HG02970 (cell line): Measurements from ENCODE around the gene MAGI1.
"Not testable (repeated sequence)": the region's sequence is repeated elsewhere in the genome, so short reads cannot be mapped to it uniquely, and the experiment has no call there.

Source experiments
- ATAC-seq: cut with Tn5 transposase; IDR thresholded peaks from one replicate; pipeline ENCODE4 v1.9.1; 2021; ENCODE audit warnings: mild to moderate bottlenecking, moderate library complexity, moderate number of reproducible peaks; ENCODE audit not compliant: unreplicated experiment, low FRiP score

Gene MAGI1

DNA sequence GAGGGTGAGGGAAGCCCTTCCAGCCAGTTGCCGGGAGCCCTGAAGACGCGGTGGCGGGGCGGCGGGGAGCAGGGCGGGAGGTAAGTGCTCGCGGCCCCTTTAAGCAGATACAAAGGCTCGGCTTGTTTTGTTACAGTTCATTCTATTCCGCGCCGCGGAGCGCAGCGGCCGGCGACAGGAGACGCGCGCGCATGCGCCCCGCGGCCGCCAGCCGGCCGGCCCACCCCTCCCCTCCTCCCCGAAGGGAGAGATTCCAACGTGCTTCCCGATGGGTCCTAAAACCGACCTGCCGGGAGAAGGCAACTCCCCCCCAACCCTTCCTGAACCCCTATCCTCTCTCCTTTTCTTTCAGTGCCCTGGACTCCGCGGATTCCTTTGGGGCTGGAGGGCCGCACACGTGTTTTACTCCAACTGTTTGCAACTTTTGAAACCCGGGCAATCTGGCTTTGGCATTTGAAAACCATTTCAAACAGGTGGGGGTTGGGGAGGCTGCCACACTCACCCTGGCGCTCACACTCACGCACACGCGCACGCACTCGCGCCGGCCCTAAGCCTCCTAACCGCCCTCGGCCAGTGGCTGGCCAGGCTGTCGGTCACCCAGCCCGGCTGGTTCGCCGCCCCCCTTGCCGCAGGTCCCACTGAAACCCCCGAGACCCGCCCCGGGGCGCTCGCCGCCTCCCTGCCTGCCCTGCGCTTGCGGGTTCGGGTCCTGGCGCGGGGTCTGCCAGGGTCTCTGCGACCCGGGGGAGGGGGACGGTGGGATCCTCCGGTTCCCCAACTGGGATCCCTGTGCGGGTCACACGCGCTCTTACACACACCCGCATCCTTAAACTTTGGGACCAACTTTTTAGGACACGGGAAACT lies at the start of gene MAGI1:
TSS of gene MAGI1 (minus strand) at position 193 of the 864 bp plus-strand sequence. CDS start 610 bp downstream, outside the sequence.
- ATAC-seq: peak; percentile 57

DNA sequence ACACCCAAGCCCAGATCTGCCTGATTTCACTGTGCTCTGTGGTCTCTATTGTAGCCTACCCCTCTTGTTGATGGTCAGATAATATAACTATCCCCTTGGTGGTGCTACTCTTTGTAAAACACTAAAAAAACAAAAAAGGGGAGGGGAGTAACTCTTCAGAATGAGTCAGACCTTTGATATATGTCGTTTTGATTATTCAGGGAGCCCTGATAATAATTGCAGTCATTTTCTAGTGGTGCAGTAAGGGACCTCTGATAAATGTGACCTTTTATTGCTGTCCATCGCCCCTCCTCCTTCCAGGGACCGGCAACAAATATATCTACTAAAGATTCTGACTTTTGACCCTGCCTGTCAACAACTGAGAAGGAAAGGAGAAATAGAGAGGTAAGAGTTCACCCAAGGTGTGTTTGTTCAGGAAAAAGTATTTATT lies 45.1 kb upstream of the MAGI1 start:
- ATAC-seq: no peak

DNA sequence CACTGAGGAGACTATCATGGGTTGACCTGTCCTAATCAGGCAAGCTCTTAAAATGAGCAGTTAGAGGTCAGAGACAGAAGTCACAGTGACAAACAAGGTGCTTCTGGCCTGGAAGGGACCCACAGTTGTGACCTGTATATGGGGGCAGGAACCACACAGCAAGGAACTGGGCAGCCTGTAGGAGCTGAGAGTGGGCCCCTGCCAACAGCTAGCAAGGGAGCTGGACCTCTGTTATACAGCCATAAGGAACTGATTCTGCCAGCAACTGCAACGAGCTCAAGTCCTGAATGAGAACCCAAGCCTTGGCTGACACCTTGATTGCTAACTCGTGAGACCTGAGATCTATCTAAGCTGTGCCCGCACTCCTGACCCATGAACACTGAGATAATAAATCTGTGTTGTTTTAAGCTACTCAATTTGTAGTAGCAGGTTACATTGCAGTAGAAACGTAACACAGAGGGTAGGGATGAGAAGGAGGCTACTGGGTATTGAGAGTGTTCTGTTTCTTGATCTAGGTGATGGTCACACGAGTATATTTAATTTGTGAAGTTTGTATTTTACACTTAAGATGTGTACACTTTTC lies 44.5 kb upstream of the MAGI1 start:
- no peak for ATAC-seq

DNA sequence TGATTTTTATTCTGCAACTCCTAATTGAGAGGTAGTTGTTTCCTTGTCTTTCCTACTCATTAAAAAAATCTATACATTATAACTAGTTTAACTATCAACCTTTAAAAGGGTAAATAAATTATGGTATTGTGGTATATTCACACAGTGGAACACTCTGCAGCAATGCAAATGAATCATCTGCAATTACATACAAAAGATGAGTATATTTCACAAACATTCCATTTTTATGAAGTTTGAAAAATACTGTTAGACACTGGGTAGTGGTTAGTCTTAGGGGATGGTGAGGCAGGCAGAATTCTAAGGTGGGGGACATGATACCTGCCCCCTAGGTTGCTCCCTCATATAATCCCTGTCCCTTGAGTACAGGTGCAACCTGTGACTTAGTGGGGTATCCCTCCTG lies 44.0 kb upstream of the MAGI1 start:
- ATAC-seq: no peak

DNA sequence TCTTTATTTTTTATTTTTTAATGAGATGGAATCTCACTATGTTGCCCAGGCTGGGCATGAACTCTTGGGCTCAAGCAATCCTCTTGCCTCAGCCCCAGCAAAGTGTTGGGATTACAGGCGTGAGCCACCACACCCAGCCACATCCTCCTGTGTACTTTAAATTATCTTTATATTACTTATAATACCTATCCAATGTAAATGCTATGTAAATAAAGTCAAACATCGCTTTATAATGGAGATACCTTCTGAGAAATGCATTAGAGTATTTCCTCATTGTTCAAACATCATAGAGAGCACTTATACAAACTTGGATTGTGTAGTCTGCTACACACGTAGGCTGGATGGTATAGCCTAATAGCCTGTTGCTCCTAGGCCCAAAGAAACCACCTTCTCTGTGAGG lies 41.4 kb upstream of the MAGI1 start:
- ATAC-seq: no peak

DNA sequence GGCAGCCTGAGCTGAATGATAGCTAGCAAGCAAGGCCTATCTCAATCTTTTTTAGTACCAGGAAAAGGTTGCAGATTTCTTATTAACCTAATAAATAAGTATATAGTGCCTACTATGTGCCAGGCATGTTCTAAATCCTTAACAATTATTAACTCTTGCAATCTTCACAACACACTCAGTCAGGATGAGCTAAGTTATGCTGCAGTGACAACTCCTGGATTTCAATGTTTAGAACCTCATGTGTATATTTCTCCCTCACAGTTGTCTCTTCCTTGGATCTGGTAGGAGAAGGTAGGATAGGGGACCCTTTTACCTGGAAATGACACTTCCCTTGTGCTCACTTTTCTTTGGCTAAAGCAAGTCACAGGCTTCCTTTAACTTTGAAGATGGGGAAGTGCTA lies 39.3 kb upstream of the MAGI1 start:
- no peak for ATAC-seq

DNA sequence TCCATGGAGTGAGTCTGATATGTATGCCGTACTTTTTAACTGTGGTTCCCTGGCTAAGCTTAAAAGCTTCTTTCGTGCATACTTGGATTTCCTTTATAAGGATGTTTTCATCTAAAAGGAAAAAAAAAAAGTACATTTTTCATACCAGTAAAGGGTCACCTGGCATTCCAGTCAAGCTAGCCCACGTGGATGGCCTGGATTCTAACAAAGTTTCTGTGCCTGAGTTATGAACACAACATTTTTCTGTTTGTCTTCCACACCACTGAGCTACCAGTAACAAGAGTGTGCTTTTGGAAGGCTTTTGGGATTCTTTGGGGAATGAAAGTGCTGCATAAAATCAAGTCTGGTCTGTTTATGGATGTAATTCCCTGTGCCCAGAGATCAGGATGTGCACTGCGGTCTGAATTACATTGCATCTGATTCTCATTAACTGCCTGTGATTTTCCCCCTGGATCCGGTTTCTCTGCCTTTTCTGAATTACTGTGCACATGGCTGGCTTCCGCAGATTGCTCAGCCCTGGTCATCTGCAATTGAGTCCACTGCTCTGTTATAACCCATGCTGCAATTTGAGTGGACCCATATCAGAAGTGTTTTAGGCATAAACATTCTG lies 38.2 kb upstream of the MAGI1 start:
- no peak for ATAC-seq

DNA sequence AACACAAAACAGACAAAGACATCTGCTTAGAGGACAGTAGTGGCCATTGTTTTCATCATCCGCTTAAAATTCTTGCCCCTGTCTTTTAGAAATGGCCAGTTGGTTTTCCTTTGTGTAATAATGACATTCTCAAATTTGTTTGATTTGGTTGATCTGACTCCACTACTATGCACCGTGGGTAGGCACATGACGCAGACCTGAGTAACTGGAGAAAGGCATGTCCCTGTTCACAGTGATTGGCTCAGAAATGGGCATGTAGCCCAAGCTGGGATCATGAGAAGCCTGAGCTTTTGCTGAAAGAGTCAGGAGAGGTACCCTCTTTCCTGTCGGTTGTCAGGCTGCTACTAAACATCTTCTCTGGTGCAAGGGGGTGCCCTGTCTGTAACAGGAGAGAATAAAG lies 36.6 kb upstream of the MAGI1 start:
- no peak for ATAC-seq

DNA sequence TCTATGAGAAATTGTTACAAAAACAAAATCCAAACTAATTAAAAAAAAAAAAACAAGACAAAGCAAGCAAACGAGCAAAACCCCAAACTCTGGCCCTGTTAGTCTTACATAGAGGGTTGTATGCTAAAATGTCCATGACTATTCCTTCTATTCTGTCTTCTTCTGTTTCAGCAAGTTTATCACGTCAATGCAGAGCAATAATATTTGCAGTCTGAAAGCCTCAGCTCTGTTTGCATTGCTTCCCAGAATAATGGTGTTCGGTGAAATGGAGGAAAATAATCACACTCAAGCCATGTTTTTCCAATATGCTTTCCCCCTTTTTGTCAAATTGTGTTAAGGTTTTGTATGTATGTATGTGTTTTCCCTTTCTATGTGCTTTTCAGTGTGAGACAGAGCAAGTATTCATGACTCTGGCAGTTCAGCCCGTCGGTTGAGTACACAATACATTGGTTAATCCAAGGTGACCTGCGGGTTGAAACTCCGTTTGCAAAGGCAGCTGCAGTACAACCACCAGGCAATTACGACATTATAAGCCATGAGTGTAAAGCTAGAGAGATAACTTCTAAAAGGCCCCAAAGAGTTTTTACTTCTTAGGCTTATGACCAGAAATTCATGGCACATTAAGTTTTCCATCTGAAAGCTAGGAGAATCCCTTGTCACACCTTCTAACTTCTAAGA lies 34.9 kb upstream of the MAGI1 start:
- ATAC-seq: no peak

DNA sequence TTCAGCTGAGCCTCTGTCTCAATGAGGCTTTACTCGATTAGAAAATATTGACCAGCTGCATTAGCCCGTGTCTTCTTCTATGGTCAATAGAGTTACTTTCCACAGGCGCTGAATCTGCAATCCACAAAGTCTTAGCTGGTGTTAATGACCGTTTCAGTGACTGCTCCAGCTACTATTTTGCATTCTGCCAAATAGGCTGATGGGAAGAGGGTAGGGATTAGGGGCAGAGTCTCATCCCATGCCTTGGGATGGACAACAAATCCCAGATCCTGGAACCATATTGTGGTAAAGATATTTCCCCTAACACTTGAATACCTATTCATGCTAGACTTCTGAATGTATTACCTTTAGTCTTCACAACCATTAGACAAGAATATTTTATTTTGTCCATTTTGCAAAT lies 29.5 kb upstream of the MAGI1 start:
- ATAC-seq: no peak

DNA sequence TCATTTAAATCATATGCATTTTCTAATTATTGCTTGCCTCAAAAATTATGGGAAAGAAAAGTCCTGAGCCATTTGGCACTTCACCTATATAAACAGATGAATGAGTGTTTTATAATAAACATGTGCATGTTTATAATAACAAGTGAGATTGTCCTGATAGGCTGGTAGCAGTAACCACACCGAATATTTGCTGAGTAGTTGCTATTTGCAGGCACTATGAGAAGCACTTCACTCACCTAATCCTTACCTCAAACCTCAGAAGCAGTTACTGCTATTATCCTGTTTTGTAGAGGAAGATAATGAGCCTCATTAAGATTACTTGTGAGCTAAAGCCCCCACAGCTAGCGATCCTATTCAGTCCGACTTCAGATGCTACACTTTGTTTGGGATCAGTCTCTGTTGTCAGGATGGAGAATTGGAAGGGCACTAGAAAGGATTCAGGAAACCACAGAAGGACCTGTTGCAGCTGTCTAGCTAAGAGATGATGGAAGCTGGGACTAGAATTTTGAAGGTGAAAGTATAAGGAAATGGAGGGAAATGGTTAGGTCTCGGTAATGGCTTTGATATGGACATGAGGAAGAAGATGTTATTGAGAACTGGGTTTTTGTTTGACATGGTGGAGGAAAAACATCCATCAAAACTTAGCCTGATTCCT lies 28.4 kb upstream of the MAGI1 start:
- no peak for ATAC-seq

DNA sequence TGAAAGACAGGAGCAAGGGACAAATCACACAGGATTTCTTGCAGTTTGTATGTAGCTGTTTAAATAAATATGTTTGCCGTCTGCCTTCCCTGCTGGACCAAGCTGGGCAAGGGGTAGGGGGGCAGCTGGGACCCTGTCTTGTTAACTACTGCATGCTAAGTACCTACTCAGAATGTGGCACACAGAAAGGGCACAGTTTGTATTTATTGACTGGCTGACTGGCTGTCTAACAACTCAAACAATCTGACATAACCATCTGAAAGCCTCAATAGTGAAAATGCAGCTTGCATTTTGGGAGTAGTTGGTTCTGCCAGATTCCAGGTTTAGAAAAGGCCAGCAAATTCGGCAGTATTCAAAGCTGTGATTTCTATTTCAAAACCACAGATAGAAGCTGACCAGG lies 16.6 kb upstream of the MAGI1 start:
- no peak for ATAC-seq

DNA sequence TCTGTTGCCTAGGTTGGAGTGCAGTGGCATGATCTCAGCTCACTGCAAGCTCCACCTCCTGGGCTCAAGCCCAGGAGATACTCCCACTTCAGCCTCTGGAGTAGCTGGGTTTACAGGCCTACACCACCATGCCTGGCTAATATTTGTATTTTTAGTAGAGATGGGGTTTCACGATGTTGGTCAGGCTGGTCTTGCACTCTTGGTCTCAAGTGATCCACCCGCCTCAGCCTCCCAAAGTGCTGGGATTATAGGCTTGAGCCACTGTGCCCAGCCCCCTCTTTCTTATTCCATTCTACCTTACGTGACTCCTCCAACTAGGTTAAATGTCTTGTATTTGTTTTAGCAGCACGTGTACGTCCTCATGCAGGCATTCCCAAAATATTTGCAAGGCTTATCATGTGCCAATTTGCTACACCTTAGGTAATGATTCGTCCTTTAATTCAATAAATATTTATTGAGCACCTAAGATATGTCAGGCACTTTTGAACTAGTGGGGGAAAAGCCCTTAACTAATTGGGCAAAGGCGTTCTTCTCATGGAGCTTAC lies 14.9 kb upstream of the MAGI1 start:
- no peak for ATAC-seq

DNA sequence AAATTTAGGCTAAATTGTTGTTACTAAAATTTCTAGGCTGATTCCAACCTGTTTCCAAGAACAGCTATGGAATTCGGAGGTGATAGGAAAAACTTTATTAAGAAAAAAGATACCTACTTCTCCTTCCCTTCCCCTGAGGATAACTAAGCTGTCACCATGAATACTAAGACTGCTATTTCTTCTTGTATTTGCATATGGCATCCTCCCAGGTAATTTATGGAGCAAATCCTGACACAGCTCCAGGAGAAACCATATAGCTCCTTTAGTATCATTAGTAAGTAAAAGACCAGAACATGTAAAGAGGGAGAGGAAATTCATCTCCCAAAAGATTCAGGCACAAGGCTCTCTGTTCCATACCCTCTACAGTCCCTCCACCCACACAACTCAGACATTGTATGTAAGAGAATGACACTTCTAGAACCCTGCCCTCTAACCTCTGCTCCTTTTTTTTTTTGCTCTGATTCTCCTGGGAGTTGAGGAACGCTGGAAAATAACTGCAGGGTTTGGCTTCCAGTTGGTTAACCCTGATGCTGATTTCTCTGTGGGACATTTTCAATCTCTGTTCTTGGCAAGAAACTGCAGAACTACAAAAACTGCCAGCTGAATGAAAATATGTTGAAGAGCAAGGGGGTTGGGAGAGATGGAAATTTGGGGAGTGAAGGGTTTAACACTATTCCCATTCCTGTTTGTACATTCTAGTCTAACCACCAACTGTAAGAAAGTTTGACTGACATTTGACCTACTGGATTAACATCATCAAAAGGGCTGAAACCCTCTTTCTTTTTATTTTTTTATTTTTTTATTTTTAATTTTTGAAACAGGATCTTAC lies 14.2 kb upstream of the MAGI1 start:
- no peak for ATAC-seq

DNA sequence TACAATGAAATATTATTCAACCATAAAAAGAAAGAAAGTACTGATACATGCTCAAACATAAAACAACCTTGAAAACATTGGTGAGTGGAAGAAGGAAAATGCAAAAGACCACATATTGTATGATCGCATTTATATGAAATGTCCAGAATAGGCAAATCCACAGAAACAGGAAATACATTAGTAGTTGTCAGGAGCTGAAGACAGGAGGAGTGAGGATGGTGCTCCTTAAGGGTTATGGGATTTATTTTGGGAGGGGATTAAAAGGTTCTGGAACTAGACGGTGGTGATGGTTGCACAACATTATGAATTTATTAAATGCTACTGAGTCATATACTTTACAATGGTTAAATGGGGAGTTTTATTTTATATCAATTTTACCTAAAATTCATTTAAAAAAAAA lies 12.1 kb upstream of the MAGI1 start:
- ATAC-seq: no peak

DNA sequence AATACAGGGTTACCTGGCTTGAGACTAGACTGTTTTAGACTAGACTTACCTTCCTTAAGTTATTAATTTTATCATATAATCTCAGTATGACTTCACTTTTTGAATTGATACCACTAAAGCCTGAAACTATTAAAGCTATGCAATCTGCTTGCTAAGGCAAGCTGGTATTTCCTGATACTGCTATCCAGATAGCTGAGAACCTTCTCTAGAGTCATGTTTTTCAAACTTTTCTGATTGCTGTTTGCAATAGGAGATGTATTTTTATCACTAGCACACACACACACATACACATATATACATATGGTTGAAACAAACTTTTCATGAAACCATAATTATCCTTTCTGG lies 9.3 kb upstream of the MAGI1 start:
- no peak for ATAC-seq

DNA sequence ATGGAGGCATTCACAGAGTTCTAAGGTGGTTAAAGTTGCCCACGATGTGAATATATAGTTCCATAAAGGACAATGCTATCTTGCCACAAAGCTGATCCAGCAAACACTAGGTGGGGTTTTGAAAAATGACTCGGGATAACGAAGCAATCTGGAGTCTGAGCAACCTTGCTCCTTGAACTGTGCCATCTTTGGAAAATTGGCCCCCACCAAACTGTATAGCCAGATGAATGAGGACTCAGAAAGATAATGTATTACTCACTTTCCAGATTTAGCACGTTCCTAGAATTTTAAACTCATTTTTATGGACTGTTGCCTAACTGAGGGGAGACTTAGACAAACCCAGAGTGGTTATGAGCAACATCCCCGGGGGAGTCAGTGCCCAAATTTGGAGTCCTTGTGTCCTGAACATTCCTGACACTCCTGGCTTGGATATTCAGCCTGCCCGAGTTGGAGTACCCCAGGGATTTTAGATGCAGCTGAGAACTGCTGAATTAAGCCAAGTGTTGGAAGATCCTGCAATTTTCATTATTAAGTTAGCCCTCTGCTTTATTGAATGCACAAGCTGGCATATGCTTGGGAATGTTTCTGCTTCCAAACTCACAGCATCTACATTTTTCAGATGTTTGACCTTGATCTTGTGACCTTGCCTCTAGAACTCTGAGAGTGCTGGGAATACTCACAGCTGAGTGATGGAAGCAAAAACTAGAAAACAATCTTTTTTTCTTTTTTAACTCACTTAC lies 8.8 kb upstream of the MAGI1 start:
- ATAC-seq: no peak

DNA sequence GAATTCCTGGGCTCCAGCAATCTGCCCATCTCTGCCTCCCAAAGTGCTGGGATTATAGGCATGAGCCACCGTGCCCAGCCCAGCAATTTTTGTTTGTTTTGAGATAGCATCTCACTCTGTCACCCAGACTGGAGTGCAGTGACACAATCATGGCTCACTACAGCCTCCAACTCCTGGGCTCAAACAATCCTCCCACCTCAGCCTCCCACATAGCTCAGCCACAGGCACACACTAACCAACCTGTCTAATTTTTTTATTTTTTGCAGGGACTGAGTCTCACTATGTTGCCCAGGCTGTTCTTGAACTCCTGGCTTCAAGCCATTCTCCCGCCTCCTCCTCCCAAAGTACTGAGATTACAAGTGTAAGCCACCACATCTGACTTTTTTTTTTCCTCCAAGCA lies 7.6 kb upstream of the MAGI1 start:
- ATAC-seq: not testable (repeated sequence)

DNA sequence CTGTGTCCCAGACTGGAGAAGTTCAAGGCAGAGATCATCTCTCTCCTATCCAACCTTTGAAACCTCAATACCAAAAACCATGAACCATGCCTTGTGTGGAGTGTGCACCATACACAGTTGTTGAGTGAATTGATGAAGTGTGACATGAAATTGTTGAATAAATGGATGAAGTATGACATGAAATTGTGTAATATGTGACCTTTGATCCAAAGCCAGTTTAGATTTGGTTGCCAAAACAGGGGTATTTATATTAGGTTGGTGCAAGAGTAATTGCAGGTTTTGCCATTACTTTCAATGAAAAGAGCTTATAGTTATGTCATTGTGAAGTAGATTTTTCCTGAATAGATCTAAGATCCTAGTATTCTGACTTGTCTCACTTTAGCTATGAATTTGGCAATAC lies 3.1 kb upstream of the MAGI1 start:
- ATAC-seq: no peak
